OCI-LY1 (cell line): Measurements from ENCODE around the gene CITED2.

Experiments used
- H2AFZ ChIP-seq: fragments of 200-600 bp; sonication (generic), shearing (Covaris generic); 2 replicates; pipeline ENCODE4 v1.6.0; 2014; ENCODE audit warnings: antibody characterized with exemption, mild to moderate bottlenecking, low read length
- H3F3A ChIP-seq: fragments of 200-600 bp; sonication (generic), shearing (Covaris generic); 2 replicates; pipeline ENCODE4 v1.6.0; 2014; ENCODE audit warnings: mild to moderate bottlenecking, antibody characterized with exemption, low read length, moderate library complexity; ENCODE audit not compliant: insufficient read depth
- H3K27ac ChIP-seq: fragments of 200-600 bp; sonication (generic); 2 replicates; pipeline ENCODE4 v1.5.1; 2014; ENCODE audit warnings: low read length, mixed run types, mild to moderate bottlenecking, low read depth; ENCODE audit not compliant: poor library complexity, severe bottlenecking
- H3K27me3 ChIP-seq: fragments of 200-600 bp; sonication (generic); 2 replicates; pipeline ENCODE4 v1.6.0; 2014; ENCODE audit warnings: antibody characterized with exemption, mild to moderate bottlenecking, low read length, moderate library complexity; ENCODE audit not compliant: insufficient read depth
- H3K36me3 ChIP-seq: fragments of 200-600 bp; sonication (generic); 2 replicates; pipeline ENCODE4 v1.6.1; 2014; ENCODE audit warnings: mild to moderate bottlenecking, antibody characterized with exemption, low read length, moderate library complexity, mixed read lengths; ENCODE audit not compliant: insufficient read depth
- H3K4me1 ChIP-seq: fragments of 200-600 bp; sonication (generic); 2 replicates; pipeline ENCODE4 v1.5.1; 2014; ENCODE audit warnings: mild to moderate bottlenecking, low read length, moderate library complexity; ENCODE audit not compliant: insufficient read depth, severe bottlenecking
- H3K4me2 ChIP-seq: fragments of 200-600 bp; sonication (generic), shearing (Covaris generic); 2 replicates; pipeline ENCODE4 v1.6.1; 2014; ENCODE audit warnings: low read length
- H3K4me3 ChIP-seq: fragments of 200-600 bp; sonication (generic); 2 replicates; pipeline ENCODE4 v1.5.1; 2014; ENCODE audit warnings: low read length, low read depth, mild to moderate bottlenecking, mixed read lengths; ENCODE audit not compliant: poor library complexity, severe bottlenecking
- H3K79me2 ChIP-seq: fragments of 200-600 bp; shearing (Covaris generic); 2 replicates; pipeline ENCODE4 v1.6.1; 2016; ENCODE audit warnings: mixed run types, low read length, mixed read lengths; ENCODE audit not compliant: insufficient read depth
- H3K9ac ChIP-seq: fragments of 200-600 bp; sonication (generic), shearing (Covaris generic); 2 replicates; pipeline ENCODE4 v1.6.1; 2014; ENCODE audit warnings: mild to moderate bottlenecking, low read length, mixed read lengths
- H3K9me2 ChIP-seq: fragments of 200-600 bp; sonication (generic), shearing (Covaris generic); 2 replicates; pipeline ENCODE4 v1.6.1; 2014; ENCODE audit warnings: low read depth, mild to moderate bottlenecking, low read length, mixed read lengths
- H3K9me3 ChIP-seq: fragments of 200-600 bp; shearing (Covaris generic); 2 replicates; pipeline ENCODE4 v1.6.1; 2014; ENCODE audit warnings: low read length, mixed read lengths
- H4K20me1 ChIP-seq: fragments of 200-600 bp; sonication (generic), shearing (Covaris generic); 2 replicates; pipeline ENCODE4 v1.6.0; 2016; ENCODE audit warnings: mild to moderate bottlenecking, low read length; ENCODE audit not compliant: insufficient read depth
- EZH2 ChIP-seq: fragments of 200-600 bp; sonication (generic), shearing (Covaris generic); IDR thresholded peaks from 2 replicates; pipeline ENCODE4 v1.8.0; 2017; ENCODE audit warnings: borderline replicate concordance, mixed run types, mild to moderate bottlenecking, antibody characterized with exemption, low read length, moderate library complexity, mixed read lengths
- TF ChIP-seq, protein P1 (sequence below): fragments of 200-600 bp; sonication (generic), shearing (Covaris generic); IDR thresholded peaks from 2 replicates; pipeline ENCODE4 v1.5.1; 2017; ENCODE audit warnings: mild to moderate bottlenecking, antibody characterized with exemption, low read length, moderate library complexity, mixed read lengths

CITED2 gene

DNA sequence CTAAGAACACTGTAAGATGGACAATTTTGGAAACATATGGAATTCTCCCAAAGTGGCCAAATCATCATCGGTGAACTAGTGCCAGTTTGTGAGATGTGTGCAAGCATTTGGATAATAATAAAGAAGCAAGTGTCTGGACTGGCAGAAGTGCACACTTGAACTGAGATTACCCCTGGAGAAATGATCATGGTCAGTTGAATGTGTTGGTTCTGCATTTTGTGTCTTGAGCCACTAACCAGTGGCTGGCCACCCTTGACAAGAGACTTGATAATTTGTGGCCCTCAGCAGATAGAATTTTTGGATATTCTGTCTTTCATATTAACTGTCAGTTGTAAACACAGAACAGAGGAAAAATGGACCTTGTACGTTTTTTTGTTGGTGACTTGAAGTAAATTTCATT, 37.4 kb downstream of the CITED2 start:
- peak overlapping the region; percentile 35; the same call in 1 of the 2 replicates for H3K9ac ChIP-seq
- H3K4me3 ChIP-seq = no peak overlapping the region
- H3K36me3 ChIP-seq = no peaks in the 10 kb centered on the region
- no peak for TF ChIP-seq EZH2
- TF ChIP-seq, protein P1, sequence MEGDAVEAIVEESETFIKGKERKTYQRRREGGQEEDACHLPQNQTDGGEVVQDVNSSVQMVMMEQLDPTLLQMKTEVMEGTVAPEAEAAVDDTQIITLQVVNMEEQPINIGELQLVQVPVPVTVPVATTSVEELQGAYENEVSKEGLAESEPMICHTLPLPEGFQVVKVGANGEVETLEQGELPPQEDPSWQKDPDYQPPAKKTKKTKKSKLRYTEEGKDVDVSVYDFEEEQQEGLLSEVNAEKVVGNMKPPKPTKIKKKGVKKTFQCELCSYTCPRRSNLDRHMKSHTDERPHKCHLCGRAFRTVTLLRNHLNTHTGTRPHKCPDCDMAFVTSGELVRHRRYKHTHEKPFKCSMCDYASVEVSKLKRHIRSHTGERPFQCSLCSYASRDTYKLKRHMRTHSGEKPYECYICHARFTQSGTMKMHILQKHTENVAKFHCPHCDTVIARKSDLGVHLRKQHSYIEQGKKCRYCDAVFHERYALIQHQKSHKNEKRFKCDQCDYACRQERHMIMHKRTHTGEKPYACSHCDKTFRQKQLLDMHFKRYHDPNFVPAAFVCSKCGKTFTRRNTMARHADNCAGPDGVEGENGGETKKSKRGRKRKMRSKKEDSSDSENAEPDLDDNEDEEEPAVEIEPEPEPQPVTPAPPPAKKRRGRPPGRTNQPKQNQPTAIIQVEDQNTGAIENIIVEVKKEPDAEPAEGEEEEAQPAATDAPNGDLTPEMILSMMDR = no peak
- no peaks in the 10 kb centered on the region for H4K20me1 ChIP-seq
- no peaks in the 10 kb centered on the region for H3K79me2 ChIP-seq
- no peaks in the 10 kb centered on the region for H3F3A ChIP-seq
- H3K4me1 ChIP-seq = peaks cover 37% of the 10 kb centered on the region
- peak overlapping the region; percentile 79 for H3K27ac ChIP-seq
- H3K9me3 ChIP-seq = no peaks in the 10 kb centered on the region
- H2AFZ ChIP-seq = peak overlapping the region; percentile 77; the same call in 1 of the 2 replicates
- no peaks in the 10 kb centered on the region for H3K9me2 ChIP-seq
- peak overlapping the region; percentile 48 for H3K4me2 ChIP-seq
- H3K27me3 ChIP-seq = no peaks in the 10 kb centered on the region

DNA sequence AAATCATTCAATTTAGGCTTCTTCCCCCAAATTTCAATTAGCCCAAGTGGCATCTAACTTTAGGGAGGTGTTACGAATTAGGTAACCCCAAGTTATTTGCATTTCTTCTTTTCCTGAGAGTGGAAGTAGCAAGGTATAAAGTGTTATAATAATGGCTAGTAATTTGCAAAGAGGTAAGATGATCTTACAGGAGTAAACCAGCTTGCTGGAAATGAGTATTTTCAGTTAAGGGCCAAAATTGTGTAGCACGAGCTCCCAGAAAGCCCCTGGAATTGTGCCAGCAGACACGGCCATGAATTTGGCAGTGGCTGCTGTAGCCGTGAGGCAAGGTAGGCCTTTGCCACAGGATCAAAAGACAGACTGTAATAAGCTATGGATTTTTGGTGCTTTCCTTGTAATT, 38.0 kb downstream of the CITED2 start:
- Histone ChIP-seq H3K27me3 (no peaks in the 10 kb centered on the region), H3K4me1 (peaks cover 37% of the 10 kb centered on the region), H3K4me2 (peak overlapping the region; percentile 48), H3F3A (no peaks in the 10 kb centered on the region), H4K20me1 (no peaks in the 10 kb centered on the region), H3K79me2 (no peaks in the 10 kb centered on the region), H3K9me2 (no peaks in the 10 kb centered on the region), H3K36me3 (no peaks in the 10 kb centered on the region), H3K4me3 (no peak overlapping the region), H2AFZ (peak overlapping the region; percentile 77), H3K9me3 (no peaks in the 10 kb centered on the region), H3K9ac (peak overlapping the region; percentile 35; the same call in 1 of the 2 replicates), H3K27ac (peak overlapping the region; percentile 79)
- TF ChIP-seq, protein P1 = no peak
- no peak for TF ChIP-seq EZH2

DNA sequence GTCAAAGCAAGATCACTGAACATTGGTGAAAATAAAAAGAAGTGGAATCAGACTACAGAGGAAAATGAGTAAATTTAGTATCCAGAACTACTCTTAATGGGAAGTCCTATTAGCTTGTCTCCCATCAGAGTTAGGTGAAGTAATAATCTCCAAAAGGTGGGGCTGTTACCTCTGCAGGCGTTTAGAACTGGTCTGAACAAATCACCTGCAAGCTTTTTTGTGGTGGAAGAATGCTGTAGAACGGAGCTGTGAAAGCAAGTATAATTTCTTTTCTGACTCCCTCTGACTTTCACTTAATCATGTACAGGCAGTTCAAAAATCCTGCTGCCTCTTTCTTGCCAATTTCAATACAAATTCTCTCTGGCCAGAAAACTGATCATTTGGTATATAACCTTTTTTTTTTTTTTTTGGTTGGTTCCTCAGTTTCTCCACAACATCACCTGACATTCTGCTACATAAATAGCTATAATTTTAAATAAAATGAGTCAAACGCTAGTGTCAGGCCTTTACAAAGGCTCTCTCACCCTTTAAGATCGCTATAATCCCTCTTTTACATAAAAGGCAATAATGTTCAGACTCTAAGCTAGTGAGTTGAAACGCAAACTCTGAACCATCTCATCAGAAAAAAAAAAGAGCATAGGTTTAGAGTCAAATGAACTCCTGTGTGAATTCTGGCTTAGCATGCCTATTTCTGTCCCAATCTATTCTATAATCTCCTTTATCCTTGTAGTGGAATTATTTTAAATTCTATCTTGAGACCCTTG, 38.8 kb downstream of the CITED2 start:
- no peaks in the 10 kb centered on the region for H3K79me2 ChIP-seq
- H3K9me3 ChIP-seq = no peaks in the 10 kb centered on the region
- no peak overlapping the region for H3K4me3 ChIP-seq
- peaks cover 45% of the 10 kb centered on the region for H3K4me1 ChIP-seq
- peak overlapping the region; percentile 48 for H3K4me2 ChIP-seq
- peak overlapping the region; percentile 35; the same call in 1 of the 2 replicates for H3K9ac ChIP-seq
- H3K9me2 ChIP-seq = no peaks in the 10 kb centered on the region
- peak overlapping the region; percentile 77 for H2AFZ ChIP-seq
- no peaks in the 10 kb centered on the region for H3K27me3 ChIP-seq
- no peaks in the 10 kb centered on the region for H4K20me1 ChIP-seq
- peak overlapping the region; percentile 79 for H3K27ac ChIP-seq
- no peaks in the 10 kb centered on the region for H3K36me3 ChIP-seq
- TF ChIP-seq, protein P1 = no peak
- no peak for TF ChIP-seq EZH2
- no peaks in the 10 kb centered on the region for H3F3A ChIP-seq
